ENCODE data around the gene RASAL3.

DNA sequence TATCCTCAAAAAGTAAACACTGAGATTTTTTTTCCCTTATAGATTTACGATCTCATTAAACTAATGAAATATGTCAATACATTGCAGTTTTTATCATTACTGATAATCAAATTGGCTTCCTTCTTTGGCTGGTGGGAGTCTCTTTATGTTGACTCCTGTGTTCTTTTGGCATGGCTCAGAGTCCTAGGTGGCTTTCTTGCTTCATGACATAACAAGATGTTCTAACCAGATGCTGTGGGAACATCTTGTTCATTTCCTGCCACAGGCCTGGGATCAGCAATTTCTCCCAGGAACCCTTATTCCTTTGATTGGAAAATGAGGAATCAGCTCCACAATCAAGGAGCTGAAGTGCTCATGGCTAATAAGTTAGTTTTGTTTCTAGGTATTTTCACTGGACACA lies 30.8 kb upstream of the RASAL3 start:
- TF ChIP-seq, protein P1, sequence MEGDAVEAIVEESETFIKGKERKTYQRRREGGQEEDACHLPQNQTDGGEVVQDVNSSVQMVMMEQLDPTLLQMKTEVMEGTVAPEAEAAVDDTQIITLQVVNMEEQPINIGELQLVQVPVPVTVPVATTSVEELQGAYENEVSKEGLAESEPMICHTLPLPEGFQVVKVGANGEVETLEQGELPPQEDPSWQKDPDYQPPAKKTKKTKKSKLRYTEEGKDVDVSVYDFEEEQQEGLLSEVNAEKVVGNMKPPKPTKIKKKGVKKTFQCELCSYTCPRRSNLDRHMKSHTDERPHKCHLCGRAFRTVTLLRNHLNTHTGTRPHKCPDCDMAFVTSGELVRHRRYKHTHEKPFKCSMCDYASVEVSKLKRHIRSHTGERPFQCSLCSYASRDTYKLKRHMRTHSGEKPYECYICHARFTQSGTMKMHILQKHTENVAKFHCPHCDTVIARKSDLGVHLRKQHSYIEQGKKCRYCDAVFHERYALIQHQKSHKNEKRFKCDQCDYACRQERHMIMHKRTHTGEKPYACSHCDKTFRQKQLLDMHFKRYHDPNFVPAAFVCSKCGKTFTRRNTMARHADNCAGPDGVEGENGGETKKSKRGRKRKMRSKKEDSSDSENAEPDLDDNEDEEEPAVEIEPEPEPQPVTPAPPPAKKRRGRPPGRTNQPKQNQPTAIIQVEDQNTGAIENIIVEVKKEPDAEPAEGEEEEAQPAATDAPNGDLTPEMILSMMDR (IDR thresholded peaks at IDR 0.05), result no peak
- no peak for TF ChIP-seq POLR2A (IDR thresholded peaks at IDR 0.05)

All from ovary (tissue), 3 donors.